Measurements from ENCODE around the gene OOSP3. TPM values are rescaled to one million over a fixed set of nuclear protein-coding genes. Genes with fewer than 3 reads are reported as not detected.

OOSP3 gene
- polyA plus RNA-seq, 1 donor = not detected

Other genes with a start within 250 kb of the OOSP3 start
- 28.7 TPM for gene PATL1, start 209.7 kb upstream of the OOSP3 start, polyA plus RNA-seq (ENCODE audit: insufficient read length)
- gene OR10V1, start 164.9 kb upstream of the OOSP3 start, polyA plus RNA-seq (ENCODE audit: insufficient read length) = not detected
- 4.1 TPM for gene STX3, start 123.4 kb upstream of the OOSP3 start, polyA plus RNA-seq (ENCODE audit: insufficient read length)
- 36.0 TPM for gene MRPL16, start 68.0 kb upstream of the OOSP3 start, polyA plus RNA-seq (ENCODE audit: insufficient read length)
- not detected for gene CBLIF, start 33.3 kb upstream of the OOSP3 start, polyA plus RNA-seq (ENCODE audit: insufficient read length)
- gene TCN1, start 12.3 kb upstream of the OOSP3 start, polyA plus RNA-seq (ENCODE audit: insufficient read length) = 0.31 TPM
- not detected for gene OOSP1, start 59.6 kb downstream of the OOSP3 start, polyA plus RNA-seq (ENCODE audit: insufficient read length)
- gene OOSP4A, start 85.3 kb downstream of the OOSP3 start, polyA plus RNA-seq (ENCODE audit: insufficient read length) = not detected
- gene OOSP4B, start 138.4 kb downstream of the OOSP3 start, polyA plus RNA-seq (ENCODE audit: insufficient read length) = not detected
- not detected for gene OOSP2, start 161.6 kb downstream of the OOSP3 start, polyA plus RNA-seq (ENCODE audit: insufficient read length)
- 1.1 TPM for gene MS4A3, start 177.9 kb downstream of the OOSP3 start, polyA plus RNA-seq (ENCODE audit: insufficient read length)
- gene MS4A2, start 209.9 kb downstream of the OOSP3 start, polyA plus RNA-seq (ENCODE audit: insufficient read length) = 0.10 TPM